EL (cell line): ENCODE results near the gene RAP1GAP2.
"Not testable (repeated sequence)": the region's sequence is repeated elsewhere in the genome, so short reads cannot be mapped to it uniquely, and the experiment has no call there.

Experiments
- DNase-seq: peaks from one replicate; pipeline ENCODE4 v3.0.0-alpha.2; 2016

Gene RAP1GAP2

GRCh38 chr17:2815781-2816185 is 19.5 kb downstream of the RAP1GAP2 start:
- no peak for DNase-seq

- no peak for DNase-seq
Measured at GRCh38 chr17:2816688-2817087, 20.4 kb downstream of the RAP1GAP2 start.

GRCh38 chr17:2819294-2819693 is 23.1 kb downstream of the RAP1GAP2 start:
- not testable (repeated sequence) for DNase-seq

GRCh38 chr17:2819921-2820501 is 23.8 kb downstream of the RAP1GAP2 start:
- DNase-seq, result no peak

GRCh38 chr17:2821868-2822267 is 25.6 kb downstream of the RAP1GAP2 start:
- no peak for DNase-seq

GRCh38 chr17:2822358-2822757 is 26.1 kb downstream of the RAP1GAP2 start:
- no peak for DNase-seq

- no peak for DNase-seq
Measured at GRCh38 chr17:2825253-2825970, 29.2 kb downstream of the RAP1GAP2 start.

- peak; percentile 53 for DNase-seq
Measured at GRCh38 chr17:2828397-2829038, 32.3 kb downstream of the RAP1GAP2 start.

GRCh38 chr17:2830678-2831077 is 34.4 kb downstream of the RAP1GAP2 start:
- no peak for DNase-seq

- DNase-seq, result no peak
Measured at GRCh38 chr17:2835780-2836179, 39.5 kb downstream of the RAP1GAP2 start.

GRCh38 chr17:2837147-2837561 is 40.9 kb downstream of the RAP1GAP2 start:
- no peak for DNase-seq

- peak; percentile 72 for DNase-seq
Measured at GRCh38 chr17:2841606-2842005, 45.4 kb downstream of the RAP1GAP2 start.

- DNase-seq, result no peak
Measured at GRCh38 chr17:2842464-2842863, 46.2 kb downstream of the RAP1GAP2 start.

- DNase-seq, result no peak
Measured at GRCh38 chr17:2844416-2844815, 48.2 kb downstream of the RAP1GAP2 start.

- DNase-seq, result no peak
Measured at GRCh38 chr17:2847381-2848333, 51.4 kb downstream of the RAP1GAP2 start.

- DNase-seq, result no peak
Measured at GRCh38 chr17:2849327-2849670, 53.1 kb downstream of the RAP1GAP2 start.

GRCh38 chr17:2850991-2851390 is 54.8 kb downstream of the RAP1GAP2 start:
- no peak for DNase-seq

GRCh38 chr17:2851615-2852014 is 55.4 kb downstream of the RAP1GAP2 start:
- DNase-seq, result no peak

- DNase-seq, result no peak
Measured at GRCh38 chr17:2852221-2852620, 56.0 kb downstream of the RAP1GAP2 start.

GRCh38 chr17:2852729-2853282 is 56.6 kb downstream of the RAP1GAP2 start:
- no peak for DNase-seq

- peak; percentile 68 for DNase-seq
Measured at GRCh38 chr17:2853283-2854142, 57.3 kb downstream of the RAP1GAP2 start.
